Measurements from ENCODE around the gene JMJD7.

JMJD7 gene

GRCh38 chr15:41827880-41828806 is at the start of gene JMJD7:
Gene JMJD7 (plus strand): TSS chr15:41828092. CDS start chr15:41828125, 33 bp downstream.
- no peak for DNase-seq (ENCODE audit: low read depth, low spot score)

GRCh38 chr15:41778521-41778920 is 49.4 kb upstream of the JMJD7 start:
- no peak for DNase-seq (ENCODE audit: low read depth, low spot score)

GRCh38 chr15:41779662-41780157 is 48.2 kb upstream of the JMJD7 start:
- DNase-seq (ENCODE audit: low read depth, low spot score) = no peak

DNA sequence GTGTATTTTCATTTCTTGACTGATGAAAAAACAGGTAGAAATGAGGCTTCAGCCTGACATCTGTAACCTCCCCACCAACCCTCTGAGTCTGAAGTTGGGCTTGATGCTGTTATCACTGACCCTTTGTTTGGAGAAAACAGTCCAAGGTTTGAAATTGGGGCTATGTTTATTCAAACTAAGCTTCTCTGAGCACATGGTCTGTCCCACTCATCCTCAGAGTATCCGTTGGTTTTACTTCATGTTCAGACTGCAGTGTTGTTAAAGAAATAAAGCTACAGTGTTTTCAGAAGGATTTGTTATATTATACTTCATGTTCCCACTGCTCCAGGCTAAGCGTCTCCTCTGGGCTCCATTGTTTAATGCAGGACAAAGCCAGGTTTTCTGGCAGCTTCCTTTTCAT is 47.6 kb upstream of the JMJD7 start:
- DNase-seq (ENCODE audit: low read depth, low spot score) = no peak

GRCh38 chr15:41780727-41781126 is 47.2 kb upstream of the JMJD7 start:
- no peak for DNase-seq (ENCODE audit: low read depth, low spot score)

DNA sequence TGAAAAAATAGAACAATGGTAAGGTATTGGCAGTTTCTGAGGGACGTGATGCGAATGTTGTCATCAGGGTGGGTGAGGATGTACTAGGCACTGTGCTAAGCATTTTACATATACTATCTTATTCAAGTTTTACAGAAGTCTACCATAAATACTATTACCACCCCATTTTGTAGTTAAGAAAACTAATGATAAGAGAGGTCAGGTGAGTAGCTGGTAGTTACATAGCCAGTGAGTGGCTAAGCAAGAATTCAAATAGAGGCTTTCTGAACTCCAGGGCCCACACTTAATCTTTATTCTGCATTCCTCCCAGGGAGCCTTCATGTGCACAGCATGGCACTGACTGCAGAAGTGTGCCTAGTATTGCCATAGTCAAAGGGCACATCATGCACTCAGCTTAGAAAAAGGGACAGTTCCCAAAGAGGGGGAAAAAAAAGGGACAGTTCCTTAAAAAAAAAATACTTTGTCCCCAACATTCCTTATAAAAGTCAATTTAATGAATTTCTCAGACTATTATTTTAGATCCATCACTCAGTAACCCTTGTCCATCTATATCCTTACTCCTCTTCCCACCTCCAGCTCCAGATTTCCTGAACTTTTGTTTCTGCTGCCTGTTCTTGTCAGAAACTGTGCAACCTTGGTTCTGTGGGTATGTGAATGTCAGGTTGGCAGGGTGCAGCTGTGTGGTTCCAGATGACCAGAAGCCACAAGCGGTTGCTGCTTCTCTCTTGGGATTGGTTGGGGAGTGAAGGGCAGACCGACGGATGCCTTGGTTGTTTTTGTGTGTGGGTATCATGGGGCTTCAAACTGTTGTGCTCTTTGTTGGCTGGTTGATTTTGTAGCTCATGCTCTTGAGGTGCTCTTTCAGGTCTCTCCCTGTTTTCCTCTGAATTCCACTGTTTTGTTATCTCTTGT is 45.3 kb upstream of the JMJD7 start:
- no peak for DNase-seq (ENCODE audit: low read depth, low spot score)

DNA sequence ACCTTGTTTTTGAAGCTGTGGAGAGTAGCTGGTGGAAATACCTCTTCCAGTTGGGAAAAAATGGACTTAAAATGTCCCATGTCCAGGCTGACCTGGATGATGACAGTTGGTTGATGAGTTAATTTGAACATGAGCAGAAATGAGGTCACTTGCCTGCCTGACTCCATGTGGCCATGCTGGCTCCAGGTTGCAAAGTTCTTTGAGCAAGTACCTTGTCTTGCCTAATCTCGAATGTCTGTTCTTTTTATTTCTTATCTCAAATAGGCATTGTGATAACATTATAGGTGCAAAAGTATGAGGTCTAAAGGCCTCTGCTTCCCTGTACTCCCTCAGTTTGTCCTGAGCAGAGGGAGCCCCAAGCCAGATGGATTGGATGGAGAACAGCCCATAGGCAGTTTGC is 44.6 kb upstream of the JMJD7 start:
- no peak for DNase-seq (ENCODE audit: low read depth, low spot score)

- no peak for DNase-seq (ENCODE audit: low read depth, low spot score)
Measured at GRCh38 chr15:41788262-41788661, 39.6 kb upstream of the JMJD7 start.

GRCh38 chr15:41789236-41789635 is 38.7 kb upstream of the JMJD7 start:
- DNase-seq (ENCODE audit: low read depth, low spot score) = no peak

- DNase-seq (ENCODE audit: low read depth, low spot score) = no peak
Measured at GRCh38 chr15:41789662-41790061, 38.2 kb upstream of the JMJD7 start.

DNA sequence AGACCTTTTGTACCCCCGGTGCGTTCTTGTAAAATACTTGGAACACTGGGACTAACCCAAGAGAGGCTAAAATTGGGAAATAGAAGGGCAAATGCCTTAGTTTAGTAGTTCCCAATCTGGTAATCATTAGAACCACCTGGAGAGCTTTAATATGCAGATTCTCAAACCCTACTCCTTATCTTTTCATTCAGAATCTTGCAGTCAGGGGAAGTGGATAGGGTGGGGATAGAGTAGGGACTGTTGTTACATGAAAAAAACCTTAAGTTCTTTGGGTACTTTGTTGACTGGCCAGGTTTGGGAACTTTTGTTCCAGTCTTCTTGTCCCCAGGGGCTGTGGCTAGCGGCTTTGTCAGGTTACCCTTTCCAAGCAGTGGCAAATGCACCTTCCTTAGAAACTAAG is 37.7 kb upstream of the JMJD7 start:
- DNase-seq (ENCODE audit: low read depth, low spot score) = no peak

DNA sequence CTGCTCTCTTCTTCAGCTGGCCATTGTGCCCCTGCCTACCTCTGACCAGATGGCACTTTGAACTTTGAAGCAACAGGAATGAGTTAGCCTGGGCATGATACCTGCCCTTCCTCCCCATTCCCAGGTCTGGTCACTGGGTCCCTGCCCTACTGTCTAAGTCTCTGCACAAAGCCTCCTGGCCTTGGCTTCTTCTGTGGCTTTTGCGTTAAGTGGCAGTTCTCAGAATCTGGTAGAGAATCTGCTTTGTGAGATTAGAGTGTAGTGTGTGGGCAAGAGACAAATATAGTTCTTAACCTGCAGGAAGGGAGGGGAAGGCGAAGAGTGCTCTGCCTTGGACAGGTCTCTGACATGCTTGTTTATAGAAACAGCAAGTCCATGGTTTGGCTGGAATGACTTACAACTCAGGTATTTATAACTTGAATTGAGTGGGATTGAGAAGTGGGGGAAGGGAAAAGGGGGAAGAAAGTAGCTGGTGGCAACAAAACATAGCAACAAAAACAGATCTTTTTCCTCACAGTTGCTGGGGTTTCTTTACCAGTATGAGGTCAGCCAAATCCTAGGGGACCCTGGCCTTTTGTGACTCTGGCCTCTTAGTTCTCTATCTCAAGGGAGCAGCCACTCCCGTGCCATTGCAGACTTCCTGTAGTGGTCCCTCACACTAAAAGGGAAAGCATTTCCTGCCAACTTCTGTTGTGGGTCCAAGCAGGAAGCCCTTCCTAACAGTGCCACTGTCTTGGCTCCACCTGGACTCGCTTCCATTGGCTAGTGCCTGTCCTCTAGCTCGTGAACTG is 36.9 kb upstream of the JMJD7 start:
- no peak for DNase-seq (ENCODE audit: low read depth, low spot score)

- no peak for DNase-seq (ENCODE audit: low read depth, low spot score)
Measured at GRCh38 chr15:41791547-41791937, 36.4 kb upstream of the JMJD7 start.

- DNase-seq (ENCODE audit: low read depth, low spot score) = no peak
Measured at GRCh38 chr15:41792000-41792637, 35.8 kb upstream of the JMJD7 start.

DNA sequence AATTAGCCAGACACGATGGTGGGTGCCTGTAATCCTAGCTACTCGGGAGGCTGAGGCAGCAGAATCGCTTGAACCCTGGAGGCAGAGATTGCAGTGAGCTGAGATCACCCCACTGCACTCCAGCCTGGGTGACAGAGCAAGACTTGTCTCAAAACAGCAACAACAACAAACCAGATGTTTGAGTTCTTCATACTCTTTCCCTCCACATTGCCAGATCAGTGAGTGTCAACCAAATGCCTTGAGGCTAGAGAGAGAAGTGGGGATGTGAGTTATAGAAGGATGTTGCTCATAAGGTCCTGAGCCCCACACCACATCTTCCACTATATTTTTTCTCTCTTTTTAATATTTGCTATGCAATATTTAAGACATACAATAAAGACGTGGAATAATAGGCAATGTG is 33.8 kb upstream of the JMJD7 start:
- no peak for DNase-seq (ENCODE audit: low read depth, low spot score)

DNA sequence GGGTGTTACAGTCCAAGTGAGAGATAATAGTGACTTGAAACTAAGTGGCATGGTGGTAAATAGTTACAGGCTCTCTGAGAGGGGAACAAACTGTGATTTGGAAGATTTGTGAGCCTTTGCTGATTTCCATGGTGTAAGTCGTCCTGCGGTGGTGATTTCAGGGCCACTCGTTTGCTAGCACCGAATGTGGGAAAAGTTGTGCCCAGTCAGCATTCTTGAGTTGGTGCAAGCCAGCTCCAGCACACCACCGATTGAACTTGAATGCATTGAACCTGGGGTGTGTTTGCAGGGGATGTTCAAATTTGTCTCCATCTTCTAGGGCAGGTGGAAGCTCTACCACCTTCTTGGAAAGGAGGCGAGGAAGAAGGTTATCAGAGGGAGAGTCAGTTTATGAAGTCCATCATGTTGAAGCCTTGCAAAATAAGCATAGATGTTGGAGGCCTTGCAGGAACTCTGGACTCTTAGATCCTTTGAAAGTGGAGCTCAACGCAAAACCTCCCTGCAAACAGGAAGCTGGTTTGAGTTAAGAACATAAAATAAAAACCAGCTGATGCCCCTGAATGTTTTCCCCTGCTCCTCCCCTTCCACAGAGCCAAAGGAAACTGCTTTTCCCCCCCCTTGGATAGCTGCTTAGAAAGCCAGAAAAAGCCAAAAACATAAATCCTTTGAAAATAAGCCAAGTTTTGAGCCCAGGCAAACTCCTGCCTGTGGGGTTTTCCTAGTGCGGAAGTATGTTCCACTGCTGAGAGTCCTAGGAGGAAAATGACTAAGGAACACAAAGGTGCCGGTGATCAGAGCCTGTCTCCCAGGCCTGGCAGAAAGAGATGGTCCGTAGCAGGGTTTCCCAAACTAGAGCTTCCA is 31.7 kb upstream of the JMJD7 start:
- DNase-seq (ENCODE audit: low read depth, low spot score) = no peak

GRCh38 chr15:41797201-41797944 is 30.5 kb upstream of the JMJD7 start:
- DNase-seq (ENCODE audit: low read depth, low spot score) = no peak

DNA sequence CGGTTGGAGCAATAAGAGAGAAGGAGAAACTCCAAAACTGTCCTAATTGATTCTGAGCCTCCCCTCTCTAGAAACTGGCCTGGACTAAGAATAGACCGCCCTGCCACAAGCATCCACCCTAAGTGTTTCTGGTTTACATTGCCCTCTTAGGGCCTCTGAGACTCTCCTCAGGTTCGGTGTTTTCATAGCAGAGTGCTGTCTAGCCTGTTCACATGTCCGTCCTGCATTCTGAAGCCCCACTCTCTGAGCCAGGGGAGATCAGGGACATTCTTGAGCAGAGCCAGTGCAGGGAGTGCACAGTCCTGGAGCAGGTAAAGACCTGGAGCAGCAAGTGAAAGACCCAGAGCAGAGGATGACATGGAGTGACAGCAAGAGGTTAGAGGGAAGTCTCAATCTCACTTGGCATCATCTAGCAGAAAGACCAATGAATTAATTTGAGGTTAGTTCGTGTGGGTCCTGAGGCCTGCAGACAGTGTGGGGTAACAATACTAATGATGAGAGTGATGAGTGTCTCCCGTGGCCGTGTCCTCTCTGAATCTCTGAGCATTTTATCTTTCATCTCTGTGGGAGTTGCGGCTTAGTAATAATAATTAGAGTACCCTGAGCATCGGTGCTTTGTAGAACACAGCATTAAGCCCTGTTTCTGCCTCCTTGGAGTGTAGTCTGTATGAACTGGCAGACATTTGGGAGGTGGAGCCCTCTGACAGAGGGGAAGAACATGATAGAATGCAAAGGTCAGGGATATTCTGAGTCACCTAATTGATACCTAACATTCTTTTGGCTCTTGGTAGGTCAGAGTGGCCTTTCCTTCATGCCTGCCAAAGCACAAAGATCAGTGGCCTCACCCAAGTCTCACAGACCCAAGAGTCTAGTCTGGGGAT is 29.0 kb upstream of the JMJD7 start:
- no peak for DNase-seq (ENCODE audit: low read depth, low spot score)

DNA sequence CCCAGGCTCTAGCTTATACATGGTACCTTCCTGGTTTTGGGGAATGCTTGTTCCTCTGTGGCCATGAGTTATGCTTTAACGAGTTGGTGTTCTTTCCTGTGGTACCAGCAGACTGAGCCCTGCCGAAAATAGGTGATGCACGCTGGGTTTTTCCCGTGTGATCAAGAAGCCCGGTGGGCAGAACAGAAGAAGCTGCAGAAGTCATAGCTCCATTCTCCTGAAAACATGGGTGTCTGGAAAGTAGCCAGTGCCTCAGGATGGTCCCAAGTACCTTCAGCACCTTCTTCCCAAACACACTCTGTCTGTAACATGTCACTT is 28.4 kb upstream of the JMJD7 start:
- no peak for DNase-seq (ENCODE audit: low read depth, low spot score)

Measured in brain pericyte (primary cell).